Cardiac fibroblast (primary cell): Measurements from ENCODE around the gene TBATA.

Experiments
- DNase-seq, 2 donors: peaks; one replicate each; pipeline versions ENCODE4 v3.0.0 to v3.0.0-alpha.2; 2010; ENCODE audit warnings: low read depth in 2 of 2
- H3K4me3 ChIP-seq, 2 donors: replicated peaks in 1 of 2; 1 replicate in 1 of 2; 2 replicates in 1 of 2; pipeline ENCODE4 v1.5.1; 2011; ENCODE audit warnings: low read depth in 2 of 2, low read length in 2 of 2, mild to moderate bottlenecking in 2 of 2, moderate library complexity in 1 of 2
- TF ChIP-seq, protein P1 (sequence below): IDR thresholded peaks from one replicate; pipeline ENCODE4 v1.5.1; 2011; ENCODE audit warnings: low read depth, mild to moderate bottlenecking, low read length, inconsistent platforms

The TBATA gene, protein sequence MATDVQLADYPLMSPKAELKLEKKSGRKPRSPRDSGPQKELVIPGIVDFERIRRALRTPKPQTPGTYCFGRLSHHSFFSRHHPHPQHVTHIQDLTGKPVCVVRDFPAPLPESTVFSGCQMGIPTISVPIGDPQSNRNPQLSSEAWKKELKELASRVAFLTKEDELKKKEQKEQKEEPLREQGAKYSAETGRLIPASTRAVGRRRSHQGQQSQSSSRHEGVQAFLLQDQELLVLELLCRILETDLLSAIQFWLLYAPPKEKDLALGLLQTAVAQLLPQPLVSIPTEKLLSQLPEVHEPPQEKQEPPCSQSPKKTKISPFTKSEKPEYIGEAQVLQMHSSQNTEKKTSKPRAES

DNA sequence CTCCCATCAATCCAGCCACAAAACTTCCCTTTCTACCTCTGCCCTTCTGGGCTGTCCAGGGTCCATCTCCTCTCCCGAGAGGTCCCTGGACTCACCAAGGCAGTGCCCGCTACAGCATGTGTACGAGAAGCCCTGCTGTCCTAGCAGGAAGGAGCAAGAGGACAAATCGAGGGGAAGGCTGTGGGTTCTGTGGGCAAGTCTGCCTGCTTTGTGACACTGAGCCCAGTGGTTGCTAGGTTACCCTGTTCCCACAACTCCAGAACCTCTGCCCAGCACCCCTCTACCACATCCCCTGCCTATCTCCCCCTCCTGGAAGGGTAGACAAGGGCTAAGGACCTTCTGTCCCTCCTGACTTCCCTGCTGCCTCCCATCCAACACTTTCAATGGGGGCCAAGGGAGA, at the start of gene TBATA:
Gene TBATA, minus strand, starts transcription at position 188 of the 400 bp plus-strand sequence. CDS start 1,998 bp downstream, outside the sequence.
- TF ChIP-seq, protein P1, sequence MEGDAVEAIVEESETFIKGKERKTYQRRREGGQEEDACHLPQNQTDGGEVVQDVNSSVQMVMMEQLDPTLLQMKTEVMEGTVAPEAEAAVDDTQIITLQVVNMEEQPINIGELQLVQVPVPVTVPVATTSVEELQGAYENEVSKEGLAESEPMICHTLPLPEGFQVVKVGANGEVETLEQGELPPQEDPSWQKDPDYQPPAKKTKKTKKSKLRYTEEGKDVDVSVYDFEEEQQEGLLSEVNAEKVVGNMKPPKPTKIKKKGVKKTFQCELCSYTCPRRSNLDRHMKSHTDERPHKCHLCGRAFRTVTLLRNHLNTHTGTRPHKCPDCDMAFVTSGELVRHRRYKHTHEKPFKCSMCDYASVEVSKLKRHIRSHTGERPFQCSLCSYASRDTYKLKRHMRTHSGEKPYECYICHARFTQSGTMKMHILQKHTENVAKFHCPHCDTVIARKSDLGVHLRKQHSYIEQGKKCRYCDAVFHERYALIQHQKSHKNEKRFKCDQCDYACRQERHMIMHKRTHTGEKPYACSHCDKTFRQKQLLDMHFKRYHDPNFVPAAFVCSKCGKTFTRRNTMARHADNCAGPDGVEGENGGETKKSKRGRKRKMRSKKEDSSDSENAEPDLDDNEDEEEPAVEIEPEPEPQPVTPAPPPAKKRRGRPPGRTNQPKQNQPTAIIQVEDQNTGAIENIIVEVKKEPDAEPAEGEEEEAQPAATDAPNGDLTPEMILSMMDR, result no peak
- no peak within 1 kb of the TSS for H3K4me3 ChIP-seq
- DNase-seq, result no peak

DNA sequence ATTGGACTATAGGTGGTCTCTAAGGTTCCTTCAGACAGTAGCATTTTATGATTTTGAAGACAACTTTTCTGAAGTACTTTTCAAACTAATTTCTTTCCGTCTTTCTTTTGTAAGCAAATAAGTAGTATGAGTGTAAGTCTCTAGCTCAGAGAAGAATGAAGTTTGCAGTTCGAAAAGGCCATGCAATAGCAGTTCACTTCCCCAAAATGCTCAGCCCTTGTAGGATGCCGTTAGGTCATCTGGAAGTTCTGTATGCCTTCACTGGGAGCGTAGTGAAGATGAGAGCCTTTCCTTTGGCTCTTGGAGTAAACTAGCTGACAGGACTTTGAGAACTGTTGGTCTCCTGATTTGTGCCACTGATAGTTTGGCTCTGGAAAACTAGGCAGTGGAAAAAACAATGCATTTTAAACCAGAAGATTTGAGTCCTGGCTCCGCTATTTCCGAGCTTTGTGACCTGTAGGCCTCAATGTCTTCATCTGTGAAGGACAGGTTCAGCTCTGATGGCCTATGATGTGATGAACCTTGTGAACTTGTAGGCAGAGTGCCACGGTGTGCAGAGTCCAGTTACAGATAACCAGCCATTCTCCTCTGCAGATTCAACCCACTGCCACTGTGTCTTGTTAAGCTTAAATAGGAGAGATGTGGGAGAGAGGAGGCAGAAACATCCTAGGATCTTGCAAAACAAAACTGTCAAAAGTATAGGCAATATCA, 49.4 kb upstream of the TBATA start:
- TF ChIP-seq, protein P1, result no peak
- H3K4me3 ChIP-seq, result no peak overlapping the region
- DNase-seq, result no peak

DNA sequence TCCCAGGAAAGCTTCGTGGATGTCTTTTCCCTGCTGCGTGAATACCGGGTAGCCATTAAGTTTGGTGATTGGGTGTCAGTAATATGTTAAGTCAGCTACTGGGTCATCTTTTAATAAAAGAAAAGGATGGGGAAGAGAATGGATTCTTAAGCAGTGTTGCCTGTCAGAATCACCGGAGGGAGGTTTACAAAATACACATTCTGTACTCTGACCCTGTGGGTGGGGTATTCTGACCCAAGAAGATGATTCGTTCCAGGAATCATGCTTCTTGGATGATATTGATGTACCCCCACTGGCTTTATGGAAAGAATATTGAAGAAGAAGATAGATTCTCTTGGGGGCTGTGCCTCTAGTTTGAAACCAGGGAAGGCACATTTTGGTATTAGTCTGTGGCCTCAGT, 48.8 kb upstream of the TBATA start:
- TF ChIP-seq, protein P1, result no peak
- H3K4me3 ChIP-seq, result no peak overlapping the region
- DNase-seq, result no peak

DNA sequence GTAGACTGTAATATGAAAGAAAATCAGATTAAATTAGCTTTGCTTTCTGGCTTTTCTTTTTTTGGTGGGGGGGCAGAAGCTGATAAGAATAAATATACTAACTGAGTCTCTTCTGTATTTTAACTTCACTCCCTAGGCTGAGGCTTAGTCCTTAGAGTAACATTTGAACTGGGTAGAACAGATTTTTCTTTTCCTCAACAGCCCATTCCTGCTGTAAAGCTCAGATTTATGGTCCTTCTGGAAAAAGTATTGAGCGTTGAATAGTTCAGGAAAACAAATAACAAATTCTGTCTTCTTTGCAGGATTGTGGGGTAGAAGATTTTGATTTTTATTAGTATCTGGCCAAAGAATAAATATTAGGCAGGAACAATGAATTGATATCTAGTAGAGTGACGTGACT, 48.4 kb upstream of the TBATA start:
- no peak overlapping the region for H3K4me3 ChIP-seq
- TF ChIP-seq, protein P1, result no peak

DNA sequence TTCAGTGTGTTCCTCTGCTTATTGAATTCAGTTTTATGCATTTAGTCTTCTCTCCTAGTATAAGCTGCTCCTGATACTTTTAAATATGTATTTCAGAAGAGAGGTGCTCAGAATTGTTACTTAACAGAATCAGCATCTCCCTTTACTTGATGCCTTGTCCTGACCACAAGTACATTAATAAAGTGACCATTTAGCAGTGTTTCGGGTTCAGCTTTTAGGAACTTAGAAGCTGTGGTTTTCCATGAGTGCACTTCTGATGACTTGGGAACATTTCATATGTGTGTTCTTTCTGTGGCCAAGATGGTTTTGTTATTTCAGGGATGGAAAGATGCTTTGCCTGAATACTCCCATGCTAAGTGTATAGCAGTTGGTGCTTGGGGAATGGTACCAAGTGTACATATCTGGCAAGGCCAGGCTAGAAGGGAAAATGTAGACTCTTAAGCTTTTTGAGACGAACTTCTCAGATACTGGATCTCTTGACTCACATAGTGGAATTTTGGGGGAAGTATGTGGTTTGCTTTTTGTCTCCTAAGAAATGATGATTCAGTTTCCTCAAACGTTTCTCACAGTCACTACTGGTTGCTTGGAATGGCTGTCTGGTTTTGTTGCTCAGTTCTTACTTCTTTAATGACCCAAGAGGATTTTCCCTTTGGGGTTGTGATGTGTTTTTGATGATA, 47.8 kb upstream of the TBATA start:
- H3K4me3 ChIP-seq, result no peak overlapping the region
- TF ChIP-seq, protein P1, result no peak
- peak; percentile 89 to 96 for DNase-seq

More for the DNA sequence above, 48.4 kb upstream of the TBATA start:
- DNase-seq, result no peak

DNA sequence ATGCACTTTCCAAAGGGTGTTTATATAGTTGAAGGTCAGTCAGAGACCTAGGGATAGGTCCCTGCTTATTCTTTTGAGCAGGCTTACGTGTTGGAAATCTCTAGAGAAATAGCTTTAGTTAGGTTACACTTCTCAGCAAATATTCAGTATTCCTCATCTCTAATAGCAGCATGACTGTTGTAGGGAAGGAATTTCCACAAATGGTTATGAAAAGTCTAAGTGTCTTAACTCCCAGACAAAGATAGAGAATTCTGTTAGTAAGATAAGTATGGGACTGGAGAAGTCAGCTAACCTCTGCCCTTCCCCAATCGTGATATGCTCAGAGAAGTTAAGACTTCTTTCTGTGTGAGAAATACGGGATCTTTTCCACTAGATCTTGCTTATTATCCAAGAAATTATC, 47.0 kb upstream of the TBATA start:
- peak in 1 of 2 donors; percentile 27 for DNase-seq
- TF ChIP-seq, protein P1, result no peak
- no peak overlapping the region for H3K4me3 ChIP-seq
